ENCODE results near the gene DVL2.

The DVL2 gene

DNA sequence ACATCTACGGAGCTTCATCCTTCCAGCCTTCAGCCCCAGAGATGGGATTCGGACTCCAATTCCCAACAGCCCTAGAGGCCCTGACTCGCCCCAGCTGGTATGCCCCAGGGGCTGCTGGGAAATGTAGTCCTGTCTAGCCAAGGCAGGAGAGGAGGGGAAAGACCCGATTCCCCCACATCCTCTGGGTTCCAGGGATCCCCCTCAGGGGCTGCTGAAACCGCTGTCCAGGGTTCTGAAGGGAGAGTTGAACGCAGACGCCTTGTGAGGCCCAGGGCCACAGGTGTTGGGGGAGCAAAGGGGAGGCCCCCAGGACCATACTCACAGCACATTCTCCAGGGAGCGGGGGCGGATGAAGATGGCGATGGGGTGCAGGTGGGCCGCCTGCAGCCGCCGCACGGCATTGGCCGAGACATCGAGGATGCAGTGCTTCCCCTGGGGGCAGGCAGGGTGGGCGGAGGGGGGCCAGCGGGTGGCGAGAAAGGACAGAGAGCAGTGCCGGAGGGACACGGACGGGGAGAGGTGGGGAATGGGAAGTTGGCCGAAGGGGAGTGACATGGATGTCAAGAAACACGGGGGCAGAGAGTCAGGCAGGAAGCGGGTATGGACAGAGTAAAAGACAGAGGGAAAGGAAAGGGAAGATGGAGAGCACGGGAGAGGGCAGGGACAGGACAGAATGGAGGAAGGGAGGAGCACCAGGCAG, 42.6 kb downstream of the DVL2 start:
- ChIA-PET POLR2A (interaction anchor here (0.6 to 1.4 kb wide), 4 partner anchors 9 to 212 kb away, joined by 3 to 7 read pairs (median 3); partner anchors contain the start of gene TMEM256), CTCF (interaction anchor here (0.6 to 1.0 kb wide), 3 partner anchors 14 to 1942 kb away, joined by 3 read pairs; no protein-coding TSS in a partner anchor)
- Histone ChIP-seq H3K9me3 (ENCODE audit: control insufficient read depth, insufficient read depth, low read depth, low read length) (no peaks in the 10 kb centered on the region), H3K27ac (ENCODE audit: extremely low read depth, low read depth, low read length) (no peak overlapping the region), H3K4me3 (ENCODE audit: low read depth, low read length) (no peak overlapping the region), H3K4me1 (ENCODE audit: control insufficient read depth, insufficient read depth, low read length) (no peaks in the 10 kb centered on the region), H3K36me3 (ENCODE audit: control insufficient read depth in 2 of 2, insufficient read depth in 1 of 2, low read length in 2 of 2) (peaks cover 0 to 52% of the 10 kb centered on the region in 2 experiments; a peak in 2 of 3 replicates)
- no peak for TF ChIP-seq ZNF223 (tag by site-specific recombination; IDR thresholded peaks at IDR 0.05)
- no peak for TF ChIP-seq ZNF521 (tag by site-specific recombination; IDR thresholded peaks at IDR 0.05)
- peak; percentile 44 for TF ChIP-seq KLF1 (tag by site-specific recombination; IDR thresholded peaks at IDR 0.05)
- TF ChIP-seq, protein P1, sequence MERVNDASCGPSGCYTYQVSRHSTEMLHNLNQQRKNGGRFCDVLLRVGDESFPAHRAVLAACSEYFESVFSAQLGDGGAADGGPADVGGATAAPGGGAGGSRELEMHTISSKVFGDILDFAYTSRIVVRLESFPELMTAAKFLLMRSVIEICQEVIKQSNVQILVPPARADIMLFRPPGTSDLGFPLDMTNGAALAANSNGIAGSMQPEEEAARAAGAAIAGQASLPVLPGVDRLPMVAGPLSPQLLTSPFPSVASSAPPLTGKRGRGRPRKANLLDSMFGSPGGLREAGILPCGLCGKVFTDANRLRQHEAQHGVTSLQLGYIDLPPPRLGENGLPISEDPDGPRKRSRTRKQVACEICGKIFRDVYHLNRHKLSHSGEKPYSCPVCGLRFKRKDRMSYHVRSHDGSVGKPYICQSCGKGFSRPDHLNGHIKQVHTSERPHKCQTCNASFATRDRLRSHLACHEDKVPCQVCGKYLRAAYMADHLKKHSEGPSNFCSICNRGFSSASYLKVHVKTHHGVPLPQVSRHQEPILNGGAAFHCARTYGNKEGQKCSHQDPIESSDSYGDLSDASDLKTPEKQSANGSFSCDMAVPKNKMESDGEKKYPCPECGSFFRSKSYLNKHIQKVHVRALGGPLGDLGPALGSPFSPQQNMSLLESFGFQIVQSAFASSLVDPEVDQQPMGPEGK (tag by site-specific recombination; IDR thresholded peaks at IDR 0.05), result peak; percentile 18; the same call in 1 of the 2 replicates
- TF ChIP-seq ZNF335 (tag by site-specific recombination; conservative IDR thresholded peaks at IDR 0.05), result peak; percentile 44; the same call in 1 of the 2 replicates
- TF ChIP-seq, protein P2, sequence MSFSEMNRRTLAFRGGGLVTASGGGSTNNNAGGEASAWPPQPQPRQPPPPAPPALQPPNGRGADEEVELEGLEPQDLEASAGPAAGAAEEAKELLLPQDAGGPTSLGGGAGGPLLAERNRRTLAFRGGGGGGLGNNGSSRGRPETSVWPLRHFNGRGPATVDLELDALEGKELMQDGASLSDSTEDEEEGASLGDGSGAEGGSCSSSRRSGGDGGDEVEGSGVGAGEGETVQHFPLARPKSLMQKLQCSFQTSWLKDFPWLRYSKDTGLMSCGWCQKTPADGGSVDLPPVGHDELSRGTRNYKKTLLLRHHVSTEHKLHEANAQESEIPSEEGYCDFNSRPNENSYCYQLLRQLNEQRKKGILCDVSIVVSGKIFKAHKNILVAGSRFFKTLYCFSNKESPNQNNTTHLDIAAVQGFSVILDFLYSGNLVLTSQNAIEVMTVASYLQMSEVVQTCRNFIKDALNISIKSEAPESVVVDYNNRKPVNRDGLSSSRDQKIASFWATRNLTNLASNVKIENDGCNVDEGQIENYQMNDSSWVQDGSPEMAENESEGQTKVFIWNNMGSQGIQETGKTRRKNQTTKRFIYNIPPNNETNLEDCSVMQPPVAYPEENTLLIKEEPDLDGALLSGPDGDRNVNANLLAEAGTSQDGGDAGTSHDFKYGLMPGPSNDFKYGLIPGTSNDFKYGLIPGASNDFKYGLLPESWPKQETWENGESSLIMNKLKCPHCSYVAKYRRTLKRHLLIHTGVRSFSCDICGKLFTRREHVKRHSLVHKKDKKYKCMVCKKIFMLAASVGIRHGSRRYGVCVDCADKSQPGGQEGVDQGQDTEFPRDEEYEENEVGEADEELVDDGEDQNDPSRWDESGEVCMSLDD (tag by site-specific recombination; IDR thresholded peaks at IDR 0.05), result no peak
- TF ChIP-seq GLI4 (tag by site-specific recombination; IDR thresholded peaks at IDR 0.05), result no peak
- TF ChIP-seq, protein P3, sequence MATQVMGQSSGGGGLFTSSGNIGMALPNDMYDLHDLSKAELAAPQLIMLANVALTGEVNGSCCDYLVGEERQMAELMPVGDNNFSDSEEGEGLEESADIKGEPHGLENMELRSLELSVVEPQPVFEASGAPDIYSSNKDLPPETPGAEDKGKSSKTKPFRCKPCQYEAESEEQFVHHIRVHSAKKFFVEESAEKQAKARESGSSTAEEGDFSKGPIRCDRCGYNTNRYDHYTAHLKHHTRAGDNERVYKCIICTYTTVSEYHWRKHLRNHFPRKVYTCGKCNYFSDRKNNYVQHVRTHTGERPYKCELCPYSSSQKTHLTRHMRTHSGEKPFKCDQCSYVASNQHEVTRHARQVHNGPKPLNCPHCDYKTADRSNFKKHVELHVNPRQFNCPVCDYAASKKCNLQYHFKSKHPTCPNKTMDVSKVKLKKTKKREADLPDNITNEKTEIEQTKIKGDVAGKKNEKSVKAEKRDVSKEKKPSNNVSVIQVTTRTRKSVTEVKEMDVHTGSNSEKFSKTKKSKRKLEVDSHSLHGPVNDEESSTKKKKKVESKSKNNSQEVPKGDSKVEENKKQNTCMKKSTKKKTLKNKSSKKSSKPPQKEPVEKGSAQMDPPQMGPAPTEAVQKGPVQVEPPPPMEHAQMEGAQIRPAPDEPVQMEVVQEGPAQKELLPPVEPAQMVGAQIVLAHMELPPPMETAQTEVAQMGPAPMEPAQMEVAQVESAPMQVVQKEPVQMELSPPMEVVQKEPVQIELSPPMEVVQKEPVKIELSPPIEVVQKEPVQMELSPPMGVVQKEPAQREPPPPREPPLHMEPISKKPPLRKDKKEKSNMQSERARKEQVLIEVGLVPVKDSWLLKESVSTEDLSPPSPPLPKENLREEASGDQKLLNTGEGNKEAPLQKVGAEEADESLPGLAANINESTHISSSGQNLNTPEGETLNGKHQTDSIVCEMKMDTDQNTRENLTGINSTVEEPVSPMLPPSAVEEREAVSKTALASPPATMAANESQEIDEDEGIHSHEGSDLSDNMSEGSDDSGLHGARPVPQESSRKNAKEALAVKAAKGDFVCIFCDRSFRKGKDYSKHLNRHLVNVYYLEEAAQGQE (tag by site-specific recombination; IDR thresholded peaks at IDR 0.05), result peak; percentile 91
- TF ChIP-seq ZNF76 (tag by site-specific recombination; IDR thresholded peaks at IDR 0.05; ENCODE audit: borderline replicate concordance, low read depth), result peak; percentile 91
- TF ChIP-seq SCRT2 (tag by site-specific recombination; IDR thresholded peaks at IDR 0.05), result peak; percentile 67
- no peak for TF ChIP-seq ZNF660 (tag by site-specific recombination; IDR thresholded peaks at IDR 0.05)
- TF ChIP-seq, protein P4, sequence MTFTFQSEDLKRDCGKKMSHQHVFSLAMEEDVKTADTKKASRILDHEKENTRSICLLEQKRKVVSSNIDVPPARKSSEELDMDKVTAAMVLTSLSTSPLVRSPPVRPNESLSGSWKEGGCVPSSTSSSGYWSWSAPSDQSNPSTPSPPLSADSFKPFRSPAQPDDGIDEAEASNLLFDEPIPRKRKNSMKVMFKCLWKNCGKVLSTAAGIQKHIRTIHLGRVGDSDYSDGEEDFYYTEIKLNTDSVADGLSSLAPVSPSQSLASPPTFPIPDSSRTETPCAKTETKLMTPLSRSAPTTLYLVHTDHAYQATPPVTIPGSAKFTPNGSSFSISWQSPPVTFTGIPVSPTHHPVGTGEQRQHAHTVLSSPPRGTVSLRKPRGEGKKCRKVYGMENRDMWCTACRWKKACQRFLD (tag by site-specific recombination; IDR thresholded peaks at IDR 0.05), result no peak
- peak; percentile 78; the same call in 1 of the 2 replicates for TF ChIP-seq KLF8 (tag by site-specific recombination; IDR thresholded peaks at IDR 0.05)
- TF ChIP-seq SP3 (tag by site-specific recombination; IDR thresholded peaks at IDR 0.05), result peak; percentile 42; the same call in 1 of the 2 replicates
- no peak for TF ChIP-seq FEZF1 (tag by site-specific recombination; IDR thresholded peaks at IDR 0.05)

Measured in HEK293 (cell line).